ENCODE measurements around the gene SLC7A14. TPM values are rescaled to one million over a fixed set of nuclear protein-coding genes. Genes with fewer than 3 reads are reported as not detected.
A peak's percentile ranks its signal among the peaks of the same experiment; 100 is the strongest.

SLC7A14 gene
- total and polyA plus RNA-seq, 2 of the 13 experiments (the other 11 are each of a cell fraction or from before 2014, with no cell fraction given): not detected

DNA sequence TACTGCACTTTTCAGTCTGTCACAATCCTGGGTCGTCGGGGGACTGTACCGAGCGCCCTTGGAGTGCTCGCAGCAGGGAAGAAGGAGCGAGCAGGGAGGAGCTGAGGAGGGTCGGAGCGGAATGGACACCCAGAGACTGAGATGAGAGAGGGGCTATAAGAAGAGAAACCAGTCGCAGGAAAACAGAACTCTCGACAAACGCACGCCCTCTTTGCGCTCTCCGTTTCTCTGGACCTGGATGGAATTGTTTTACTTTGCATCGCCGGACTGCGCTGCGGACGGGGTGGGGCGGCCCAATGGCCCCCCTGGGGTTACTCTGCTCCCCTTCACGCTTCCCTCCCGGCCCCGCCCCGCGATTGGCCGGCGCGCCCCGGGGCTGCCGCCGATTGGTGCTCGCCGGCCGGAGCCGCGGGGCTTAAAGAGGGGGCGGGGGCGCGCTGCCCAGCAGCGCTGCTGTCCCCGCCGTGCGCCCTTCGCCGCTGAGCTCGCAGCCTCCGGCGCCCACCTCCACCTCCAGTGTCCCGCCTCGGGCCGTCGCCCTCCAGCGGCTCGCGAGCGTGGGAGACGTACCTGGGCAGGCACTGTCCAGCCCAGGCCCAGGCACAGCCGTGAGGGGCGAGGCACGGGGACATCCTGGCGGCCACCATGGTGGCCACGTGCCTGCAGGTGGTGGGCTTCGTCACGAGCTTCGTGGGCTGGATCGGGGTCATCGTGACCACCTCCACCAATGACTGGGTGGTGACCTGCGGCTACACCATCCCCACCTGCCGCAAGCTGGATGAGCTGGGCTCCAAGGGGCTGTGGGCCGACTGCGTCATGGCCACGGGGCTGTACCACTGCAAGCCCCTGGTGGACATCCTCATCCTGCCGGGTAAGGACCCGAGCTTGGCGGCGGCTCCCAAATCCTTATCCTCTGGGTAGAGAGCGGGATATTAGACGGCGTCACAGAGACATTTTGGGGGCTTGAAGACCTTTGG lies 167.2 kb downstream of the SLC7A14 start, which contains the start of gene CLDN11 (continued):
- TF ChIP-seq, protein P1, sequence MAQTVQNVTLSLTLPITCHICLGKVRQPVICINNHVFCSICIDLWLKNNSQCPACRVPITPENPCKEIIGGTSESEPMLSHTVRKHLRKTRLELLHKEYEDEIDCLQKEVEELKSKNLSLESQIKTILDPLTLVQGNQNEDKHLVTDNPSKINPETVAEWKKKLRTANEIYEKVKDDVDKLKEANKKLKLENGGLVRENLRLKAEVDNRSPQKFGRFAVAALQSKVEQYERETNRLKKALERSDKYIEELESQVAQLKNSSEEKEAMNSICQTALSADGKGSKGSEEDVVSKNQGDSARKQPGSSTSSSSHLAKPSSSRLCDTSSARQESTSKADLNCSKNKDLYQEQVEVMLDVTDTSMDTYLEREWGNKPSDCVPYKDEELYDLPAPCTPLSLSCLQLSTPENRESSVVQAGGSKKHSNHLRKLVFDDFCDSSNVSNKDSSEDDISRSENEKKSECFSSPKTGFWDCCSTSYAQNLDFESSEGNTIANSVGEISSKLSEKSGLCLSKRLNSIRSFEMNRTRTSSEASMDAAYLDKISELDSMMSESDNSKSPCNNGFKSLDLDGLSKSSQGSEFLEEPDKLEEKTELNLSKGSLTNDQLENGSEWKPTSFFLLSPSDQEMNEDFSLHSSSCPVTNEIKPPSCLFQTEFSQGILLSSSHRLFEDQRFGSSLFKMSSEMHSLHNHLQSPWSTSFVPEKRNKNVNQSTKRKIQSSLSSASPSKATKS (CRISPR knock-in tag; IDR thresholded peaks at IDR 0.05): no peak
- TF ChIP-seq NFYB (CRISPR knock-in tag; IDR thresholded peaks at IDR 0.05) (peak; percentile 59; the same call in 1 of the 2 replicates), RXRB (CRISPR knock-in tag; IDR thresholded peaks at IDR 0.05; ENCODE audit: borderline replicate concordance) (no peak), ZNF7 (CRISPR knock-in tag; IDR thresholded peaks at IDR 0.05) (no peak), ZNF780A (CRISPR knock-in tag; IDR thresholded peaks at IDR 0.05) (no peak), ZNF17 (CRISPR knock-in tag; IDR thresholded peaks at IDR 0.05) (no peak), ZNF839 (CRISPR knock-in tag; IDR thresholded peaks at IDR 0.05; ENCODE audit: borderline replicate concordance) (0 out of 2 replicates have a peak, but pooled peaks have one; percentile 39), ZNF101 (CRISPR knock-in tag; IDR thresholded peaks at IDR 0.05; ENCODE audit: borderline replicate concordance, low read depth) (no peak), NRL (CRISPR knock-in tag; IDR thresholded peaks at IDR 0.05; ENCODE audit: borderline replicate concordance) (no peak), ZNF24 (IDR thresholded peaks at IDR 0.05) (no peak), ZNF264 (CRISPR knock-in tag; IDR thresholded peaks at IDR 0.05) (no peak), ZNF160 (CRISPR knock-in tag; IDR thresholded peaks at IDR 0.05) (no peak)
- TF ChIP-seq, protein P2, sequence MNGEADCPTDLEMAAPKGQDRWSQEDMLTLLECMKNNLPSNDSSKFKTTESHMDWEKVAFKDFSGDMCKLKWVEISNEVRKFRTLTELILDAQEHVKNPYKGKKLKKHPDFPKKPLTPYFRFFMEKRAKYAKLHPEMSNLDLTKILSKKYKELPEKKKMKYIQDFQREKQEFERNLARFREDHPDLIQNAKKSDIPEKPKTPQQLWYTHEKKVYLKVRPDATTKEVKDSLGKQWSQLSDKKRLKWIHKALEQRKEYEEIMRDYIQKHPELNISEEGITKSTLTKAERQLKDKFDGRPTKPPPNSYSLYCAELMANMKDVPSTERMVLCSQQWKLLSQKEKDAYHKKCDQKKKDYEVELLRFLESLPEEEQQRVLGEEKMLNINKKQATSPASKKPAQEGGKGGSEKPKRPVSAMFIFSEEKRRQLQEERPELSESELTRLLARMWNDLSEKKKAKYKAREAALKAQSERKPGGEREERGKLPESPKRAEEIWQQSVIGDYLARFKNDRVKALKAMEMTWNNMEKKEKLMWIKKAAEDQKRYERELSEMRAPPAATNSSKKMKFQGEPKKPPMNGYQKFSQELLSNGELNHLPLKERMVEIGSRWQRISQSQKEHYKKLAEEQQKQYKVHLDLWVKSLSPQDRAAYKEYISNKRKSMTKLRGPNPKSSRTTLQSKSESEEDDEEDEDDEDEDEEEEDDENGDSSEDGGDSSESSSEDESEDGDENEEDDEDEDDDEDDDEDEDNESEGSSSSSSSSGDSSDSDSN (CRISPR knock-in tag; IDR thresholded peaks at IDR 0.05): no peak
- TF ChIP-seq, protein P3, sequence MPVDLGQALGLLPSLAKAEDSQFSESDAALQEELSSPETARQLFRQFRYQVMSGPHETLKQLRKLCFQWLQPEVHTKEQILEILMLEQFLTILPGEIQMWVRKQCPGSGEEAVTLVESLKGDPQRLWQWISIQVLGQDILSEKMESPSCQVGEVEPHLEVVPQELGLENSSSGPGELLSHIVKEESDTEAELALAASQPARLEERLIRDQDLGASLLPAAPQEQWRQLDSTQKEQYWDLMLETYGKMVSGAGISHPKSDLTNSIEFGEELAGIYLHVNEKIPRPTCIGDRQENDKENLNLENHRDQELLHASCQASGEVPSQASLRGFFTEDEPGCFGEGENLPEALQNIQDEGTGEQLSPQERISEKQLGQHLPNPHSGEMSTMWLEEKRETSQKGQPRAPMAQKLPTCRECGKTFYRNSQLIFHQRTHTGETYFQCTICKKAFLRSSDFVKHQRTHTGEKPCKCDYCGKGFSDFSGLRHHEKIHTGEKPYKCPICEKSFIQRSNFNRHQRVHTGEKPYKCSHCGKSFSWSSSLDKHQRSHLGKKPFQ (CRISPR knock-in tag; IDR thresholded peaks at IDR 0.05; ENCODE audit: insufficient replicate concordance): no peak
- TF ChIP-seq, protein P4, sequence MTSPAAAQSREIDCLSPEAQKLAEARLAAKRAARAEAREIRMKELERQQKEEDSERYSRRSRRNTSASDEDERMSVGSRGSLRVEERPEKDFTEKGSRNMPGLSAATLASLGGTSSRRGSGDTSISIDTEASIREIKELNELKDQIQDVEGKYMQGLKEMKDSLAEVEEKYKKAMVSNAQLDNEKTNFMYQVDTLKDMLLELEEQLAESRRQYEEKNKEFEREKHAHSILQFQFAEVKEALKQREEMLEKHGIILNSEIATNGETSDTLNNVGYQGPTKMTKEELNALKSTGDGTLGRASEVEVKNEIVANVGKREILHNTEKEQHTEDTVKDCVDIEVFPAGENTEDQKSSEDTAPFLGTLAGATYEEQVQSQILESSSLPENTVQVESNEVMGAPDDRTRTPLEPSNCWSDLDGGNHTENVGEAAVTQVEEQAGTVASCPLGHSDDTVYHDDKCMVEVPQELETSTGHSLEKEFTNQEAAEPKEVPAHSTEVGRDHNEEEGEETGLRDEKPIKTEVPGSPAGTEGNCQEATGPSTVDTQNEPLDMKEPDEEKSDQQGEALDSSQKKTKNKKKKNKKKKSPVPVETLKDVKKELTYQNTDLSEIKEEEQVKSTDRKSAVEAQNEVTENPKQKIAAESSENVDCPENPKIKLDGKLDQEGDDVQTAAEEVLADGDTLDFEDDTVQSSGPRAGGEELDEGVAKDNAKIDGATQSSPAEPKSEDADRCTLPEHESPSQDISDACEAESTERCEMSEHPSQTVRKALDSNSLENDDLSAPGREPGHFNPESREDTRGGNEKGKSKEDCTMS (CRISPR knock-in tag; conservative IDR thresholded peaks at IDR 0.05): no peak
- TF ChIP-seq, protein P5, sequence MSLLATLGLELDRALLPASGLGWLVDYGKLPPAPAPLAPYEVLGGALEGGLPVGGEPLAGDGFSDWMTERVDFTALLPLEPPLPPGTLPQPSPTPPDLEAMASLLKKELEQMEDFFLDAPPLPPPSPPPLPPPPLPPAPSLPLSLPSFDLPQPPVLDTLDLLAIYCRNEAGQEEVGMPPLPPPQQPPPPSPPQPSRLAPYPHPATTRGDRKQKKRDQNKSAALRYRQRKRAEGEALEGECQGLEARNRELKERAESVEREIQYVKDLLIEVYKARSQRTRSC (CRISPR knock-in tag; IDR thresholded peaks at IDR 0.05; ENCODE audit: low read depth): no peak
- TF ChIP-seq, protein P6, sequence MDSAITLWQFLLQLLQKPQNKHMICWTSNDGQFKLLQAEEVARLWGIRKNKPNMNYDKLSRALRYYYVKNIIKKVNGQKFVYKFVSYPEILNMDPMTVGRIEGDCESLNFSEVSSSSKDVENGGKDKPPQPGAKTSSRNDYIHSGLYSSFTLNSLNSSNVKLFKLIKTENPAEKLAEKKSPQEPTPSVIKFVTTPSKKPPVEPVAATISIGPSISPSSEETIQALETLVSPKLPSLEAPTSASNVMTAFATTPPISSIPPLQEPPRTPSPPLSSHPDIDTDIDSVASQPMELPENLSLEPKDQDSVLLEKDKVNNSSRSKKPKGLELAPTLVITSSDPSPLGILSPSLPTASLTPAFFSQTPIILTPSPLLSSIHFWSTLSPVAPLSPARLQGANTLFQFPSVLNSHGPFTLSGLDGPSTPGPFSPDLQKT (CRISPR knock-in tag; IDR thresholded peaks at IDR 0.05; ENCODE audit: borderline replicate concordance): no peak
